PC-9 (cell line): Measurements from ENCODE around the gene SLC5A12. TPM values are rescaled to one million over a fixed set of nuclear protein-coding genes. Genes with fewer than 3 reads are reported as not detected.

Experiments used
- BruUV-seq: library from RNA; stranded (reverse); fragments of 400-500 nt; replicated peaks from 2 replicates; lab custom pipeline; 2021; lab: Mats Ljungman, UMichigan
- CTCF ChIA-PET: fragments of 300-600 bp; sonication (Branson Sonifier 250); formaldehyde crosslinking; loops from one replicate; lab custom pipeline; 2022; ENCODE audit warnings: antibody characterized with exemption; lab: Charles Lee
- POLR2A ChIA-PET: fragments of 300-600 bp; sonication (Branson Sonifier 250); formaldehyde crosslinking; loops from one replicate; lab custom pipeline; 2022; ENCODE audit warnings: antibody characterized with exemption; ENCODE audit not compliant: unreplicated experiment; lab: Charles Lee
- DNase-seq, 2 experiments: peaks; one replicate each; pipeline versions ENCODE4 v3.0.0 to v3.0.0-alpha.2; 2015 to 2022; ENCODE audit warnings: mixed read lengths in 1 of 2
- H2AFZ ChIP-seq: fragments of 200-600 bp; sonication (generic); 2 replicates; pipeline ENCODE4 v1.8.1; 2017; ENCODE audit warnings: antibody characterized with exemption
- H3F3A ChIP-seq: fragments of 200-600 bp; sonication (generic); 2 replicates; pipeline ENCODE4 v1.8.1; 2017; ENCODE audit warnings: antibody characterized with exemption, mild to moderate bottlenecking, low read depth; ENCODE audit not compliant: insufficient read depth
- H3K27ac ChIP-seq: fragments of 200-600 bp; sonication (generic); 2 replicates; pipeline ENCODE4 v1.6.1; 2016; ENCODE audit warnings: mixed run types
- H3K27me3 ChIP-seq: fragments of 200-600 bp; sonication (generic); 2 replicates; pipeline ENCODE4 v1.6.1; 2016; ENCODE audit warnings: low read depth, mixed run types; ENCODE audit not compliant: insufficient read depth
- H3K36me3 ChIP-seq: fragments of 200-600 bp; sonication (generic); 2 replicates; pipeline ENCODE4 v1.6.1; 2016; ENCODE audit warnings: low read depth, mixed run types
- H3K4me1 ChIP-seq: fragments of 200-600 bp; sonication (generic); replicated peaks from 2 replicates; pipeline ENCODE4 v1.6.1; 2016; ENCODE audit warnings: mixed run types; ENCODE audit not compliant: insufficient read depth
- H3K4me2 ChIP-seq: fragments of 200-600 bp; sonication (generic); 2 replicates; pipeline ENCODE4 v1.6.1; 2017; ENCODE audit warnings: mixed run types
- H3K4me3 ChIP-seq: fragments of 200-600 bp; sonication (generic); 2 replicates; pipeline ENCODE4 v1.6.1; 2016; ENCODE audit warnings: mixed run types
- H3K79me2 ChIP-seq: fragments of 200-600 bp; sonication (generic); 2 replicates; pipeline ENCODE4 v1.6.1; 2017; ENCODE audit warnings: low read depth, mixed run types
- H3K9me2 ChIP-seq: fragments of 200-600 bp; sonication (generic); 2 replicates; pipeline ENCODE4 v1.8.1; 2017; ENCODE audit warnings: mild to moderate bottlenecking; ENCODE audit not compliant: insufficient read depth
- H3K9me3 ChIP-seq: fragments of 200-600 bp; sonication (generic); 2 replicates; pipeline ENCODE4 v1.8.1; 2016; ENCODE audit warnings: low read depth; ENCODE audit not compliant: insufficient read depth
- H4K20me1 ChIP-seq: fragments of 200-600 bp; sonication (generic); 2 replicates; pipeline ENCODE4 v1.8.1; 2017; ENCODE audit not compliant: insufficient read depth
- EZH2 ChIP-seq: fragments of 200-600 bp; sonication (generic); IDR thresholded peaks from 2 replicates; pipeline ENCODE4 v1.8.0; 2017; ENCODE audit warnings: antibody characterized with exemption, low read depth
- intact Hi-C: fragments of 100-400 bp; cut with micrococcal nuclease; formaldehyde crosslinking; loops from one replicate; pipeline ENCODE4 v1.10.0; 2022; ENCODE audit not compliant: unreplicated experiment
- total RNA-seq: library from RNA; stranded (reverse); gene quantifications from 2 replicates; pipeline ENCODE4 v1.2.3, GENCODE V29; 2021
- TF ChIP-seq, protein P1 (sequence below): fragments of 200-600 bp; sonication (generic); conservative IDR thresholded peaks from 2 replicates; pipeline ENCODE4 v1.6.1; 2017; ENCODE audit warnings: mixed run types, antibody characterized with exemption, mild to moderate bottlenecking, moderate library complexity

SLC5A12 gene
- total RNA-seq, 1 experiment from 2014 or later, result not detected

DNA sequence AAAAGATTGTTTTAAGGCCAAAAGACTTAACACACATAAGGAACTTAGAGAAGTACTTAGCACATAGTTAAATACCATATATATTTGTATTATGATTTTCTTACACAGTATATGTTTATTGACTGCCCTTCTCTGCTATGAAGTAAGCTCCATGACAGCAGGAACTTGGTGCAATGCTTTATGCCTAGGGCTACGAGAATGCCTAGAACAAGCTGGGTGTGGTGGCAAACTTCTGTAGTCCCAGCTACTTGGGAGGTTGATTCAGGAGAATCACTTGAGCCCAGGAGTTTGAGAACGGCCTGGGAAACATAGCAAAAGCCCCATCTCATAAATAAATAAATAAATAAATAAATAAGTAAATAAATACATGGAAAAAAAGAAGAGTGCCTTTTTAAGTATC, 1.9 kb downstream of the SLC5A12 start:
- Histone ChIP-seq H3K36me3 (no peaks in the 10 kb centered on the region), H3K9me3 (no peaks in the 10 kb centered on the region), H3K4me2 (no peak overlapping the region), H3K79me2 (no peaks in the 10 kb centered on the region), H3K4me1 (no peaks in the 10 kb centered on the region), H3K27ac (no peak overlapping the region), H3F3A (no peaks in the 10 kb centered on the region), H4K20me1 (no peaks in the 10 kb centered on the region), H3K4me3 (no peak overlapping the region), H3K9me2 (no peaks in the 10 kb centered on the region), H3K27me3 (no peaks in the 10 kb centered on the region), H2AFZ (no peak overlapping the region)
- DNase-seq, result no peak
- intact Hi-C loops, result no loop called here
- TF ChIP-seq, protein P1, sequence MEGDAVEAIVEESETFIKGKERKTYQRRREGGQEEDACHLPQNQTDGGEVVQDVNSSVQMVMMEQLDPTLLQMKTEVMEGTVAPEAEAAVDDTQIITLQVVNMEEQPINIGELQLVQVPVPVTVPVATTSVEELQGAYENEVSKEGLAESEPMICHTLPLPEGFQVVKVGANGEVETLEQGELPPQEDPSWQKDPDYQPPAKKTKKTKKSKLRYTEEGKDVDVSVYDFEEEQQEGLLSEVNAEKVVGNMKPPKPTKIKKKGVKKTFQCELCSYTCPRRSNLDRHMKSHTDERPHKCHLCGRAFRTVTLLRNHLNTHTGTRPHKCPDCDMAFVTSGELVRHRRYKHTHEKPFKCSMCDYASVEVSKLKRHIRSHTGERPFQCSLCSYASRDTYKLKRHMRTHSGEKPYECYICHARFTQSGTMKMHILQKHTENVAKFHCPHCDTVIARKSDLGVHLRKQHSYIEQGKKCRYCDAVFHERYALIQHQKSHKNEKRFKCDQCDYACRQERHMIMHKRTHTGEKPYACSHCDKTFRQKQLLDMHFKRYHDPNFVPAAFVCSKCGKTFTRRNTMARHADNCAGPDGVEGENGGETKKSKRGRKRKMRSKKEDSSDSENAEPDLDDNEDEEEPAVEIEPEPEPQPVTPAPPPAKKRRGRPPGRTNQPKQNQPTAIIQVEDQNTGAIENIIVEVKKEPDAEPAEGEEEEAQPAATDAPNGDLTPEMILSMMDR, result no peak
- TF ChIP-seq EZH2, result no peak
- POLR2A ChIA-PET, result interaction anchor here (0.6 kb wide), 1 partner anchor 498 kb away, joined by 8 read pairs; no protein-coding TSS in a partner anchor
- BruUV-seq, result no TSS peak
- CTCF ChIA-PET, result no interaction called here

DNA sequence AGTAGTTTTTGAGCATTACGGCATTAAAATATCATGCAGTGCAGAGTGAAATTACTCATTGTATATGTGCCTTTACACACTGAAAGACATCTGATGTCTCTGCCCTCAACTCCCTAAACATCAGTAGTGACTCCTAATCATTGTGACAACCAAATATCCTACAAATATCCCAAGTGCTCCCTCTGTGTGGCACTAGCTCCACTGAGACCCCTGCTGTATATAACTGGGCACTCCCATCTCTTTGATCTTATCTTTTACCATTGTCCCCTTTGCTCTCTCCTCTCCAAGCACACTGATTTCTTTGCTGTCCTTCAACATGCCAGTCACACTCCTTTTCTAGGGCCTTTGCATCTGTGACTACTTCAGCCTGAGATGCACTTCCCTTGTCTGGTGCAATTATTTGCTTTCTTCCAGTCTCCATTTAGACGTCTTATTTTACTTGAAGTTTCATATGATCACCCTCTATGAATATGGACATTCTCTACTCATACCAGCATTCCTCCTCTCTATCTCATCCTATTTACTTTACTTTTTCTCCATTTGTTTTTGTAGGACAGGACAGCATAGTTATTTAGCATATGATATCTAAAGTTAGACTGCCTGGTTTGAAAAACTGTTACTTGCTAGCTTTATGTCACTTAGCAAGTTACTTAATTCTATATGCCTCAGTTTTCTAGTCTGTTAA, 2.4 kb downstream of the SLC5A12 start:
- no TSS peak for BruUV-seq
- no peaks in the 10 kb centered on the region for H3K4me1 ChIP-seq
- no peak for DNase-seq
- H4K20me1 ChIP-seq, result no peaks in the 10 kb centered on the region
- no peak overlapping the region for H3K4me3 ChIP-seq
- no peaks in the 10 kb centered on the region for H3K79me2 ChIP-seq
- POLR2A ChIA-PET, result interaction anchor here (0.6 kb wide), 1 partner anchor 499 kb away, joined by 8 read pairs; no protein-coding TSS in a partner anchor
- no peak for TF ChIP-seq EZH2
- TF ChIP-seq, protein P1, result no peak
- no peak overlapping the region for H3K4me2 ChIP-seq
- no peak overlapping the region for H2AFZ ChIP-seq
- no peaks in the 10 kb centered on the region for H3K36me3 ChIP-seq
- no peaks in the 10 kb centered on the region for H3K27me3 ChIP-seq
- no peaks in the 10 kb centered on the region for H3K9me2 ChIP-seq
- no peaks in the 10 kb centered on the region for H3K9me3 ChIP-seq
- intact Hi-C loops, result no loop called here
- no peak overlapping the region for H3K27ac ChIP-seq
- H3F3A ChIP-seq, result no peaks in the 10 kb centered on the region
- CTCF ChIA-PET, result no interaction called here

DNA sequence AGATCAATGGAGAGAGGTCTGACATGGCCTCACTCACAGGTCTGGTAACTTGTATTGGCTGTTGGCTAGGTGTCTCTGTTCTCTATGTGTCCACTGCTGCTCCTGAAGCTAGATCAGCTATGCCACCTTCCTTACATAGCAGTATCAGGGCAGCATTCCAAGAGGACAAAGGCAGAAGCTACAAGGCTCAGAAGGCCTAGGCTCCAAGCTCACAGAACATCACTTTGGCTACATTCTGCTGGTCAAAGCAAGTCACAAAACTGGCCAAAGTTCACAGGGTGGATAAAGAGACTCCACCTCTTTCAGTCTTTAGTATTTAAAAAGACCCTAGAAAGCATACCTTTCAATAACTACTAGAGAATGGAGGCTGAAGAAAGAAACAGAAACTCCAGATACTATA, 4.1 kb downstream of the SLC5A12 start:
- intact Hi-C loops, result no loop called here
- H3K4me2 ChIP-seq, result no peak overlapping the region
- H3K9me3 ChIP-seq, result no peaks in the 10 kb centered on the region
- H3F3A ChIP-seq, result no peaks in the 10 kb centered on the region
- no peaks in the 10 kb centered on the region for H3K79me2 ChIP-seq
- no peaks in the 10 kb centered on the region for H3K4me1 ChIP-seq
- H3K9me2 ChIP-seq, result no peaks in the 10 kb centered on the region
- no peaks in the 10 kb centered on the region for H3K27me3 ChIP-seq
- H4K20me1 ChIP-seq, result no peaks in the 10 kb centered on the region
- H3K27ac ChIP-seq, result no peak overlapping the region
- no peak overlapping the region for H3K4me3 ChIP-seq
- no TSS peak for BruUV-seq
- no peak overlapping the region for H2AFZ ChIP-seq
- H3K36me3 ChIP-seq, result no peaks in the 10 kb centered on the region
- POLR2A ChIA-PET, result no interaction called here
- DNase-seq, result no peak
- TF ChIP-seq, protein P1, result no peak
- no peak for TF ChIP-seq EZH2
- CTCF ChIA-PET, result no interaction called here
